ENCODE measurements around the gene CLK4. TPM values are rescaled to one million over a fixed set of nuclear protein-coding genes. Genes with fewer than 3 reads are reported as not detected.

CLK4 gene
- total RNA-seq, 1 experiment from 2014 or later = 16.0 TPM

DNA sequence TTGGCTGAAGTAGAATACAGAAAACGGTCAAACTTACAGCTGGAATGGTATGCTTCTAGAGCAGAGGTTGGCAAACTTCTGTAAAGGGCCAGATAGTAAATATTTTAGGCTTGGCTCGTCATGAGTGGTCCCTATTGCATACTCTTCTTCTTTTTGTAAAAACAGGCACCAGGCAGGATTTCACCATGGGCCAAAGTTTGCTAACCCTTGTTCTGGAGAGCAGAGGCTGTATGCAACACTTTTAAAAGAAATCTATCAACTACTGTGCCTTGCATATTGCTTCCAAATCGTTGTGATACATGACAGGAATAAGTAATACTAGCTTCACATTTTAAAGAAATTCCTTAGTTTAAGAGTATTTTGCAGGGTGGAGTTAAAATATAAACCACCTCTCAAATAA is 21.1 kb downstream of the CLK4 start:
- TF ChIP-seq, protein P1, sequence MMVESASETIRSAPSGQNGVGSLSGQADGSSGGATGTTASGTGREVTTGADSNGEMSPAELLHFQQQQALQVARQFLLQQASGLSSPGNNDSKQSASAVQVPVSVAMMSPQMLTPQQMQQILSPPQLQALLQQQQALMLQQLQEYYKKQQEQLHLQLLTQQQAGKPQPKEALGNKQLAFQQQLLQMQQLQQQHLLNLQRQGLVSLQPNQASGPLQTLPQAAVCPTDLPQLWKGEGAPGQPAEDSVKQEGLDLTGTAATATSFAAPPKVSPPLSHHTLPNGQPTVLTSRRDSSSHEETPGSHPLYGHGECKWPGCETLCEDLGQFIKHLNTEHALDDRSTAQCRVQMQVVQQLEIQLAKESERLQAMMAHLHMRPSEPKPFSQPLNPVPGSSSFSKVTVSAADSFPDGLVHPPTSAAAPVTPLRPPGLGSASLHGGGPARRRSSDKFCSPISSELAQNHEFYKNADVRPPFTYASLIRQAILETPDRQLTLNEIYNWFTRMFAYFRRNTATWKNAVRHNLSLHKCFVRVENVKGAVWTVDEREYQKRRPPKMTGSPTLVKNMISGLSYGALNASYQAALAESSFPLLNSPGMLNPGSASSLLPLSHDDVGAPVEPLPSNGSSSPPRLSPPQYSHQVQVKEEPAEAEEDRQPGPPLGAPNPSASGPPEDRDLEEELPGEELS (CRISPR knock-in tag; IDR thresholded peaks at IDR 0.05) = no peak
- no peak for TF ChIP-seq USF2 (CRISPR knock-in tag; IDR thresholded peaks at IDR 0.05)
- TF ChIP-seq NR1H2 (CRISPR knock-in tag; IDR thresholded peaks at IDR 0.05) = no peak
- TF ChIP-seq CBFB (CRISPR knock-in tag; IDR thresholded peaks at IDR 0.05; ENCODE audit: low read depth) = no peak
- no peak for TF ChIP-seq SP1 (CRISPR knock-in tag; conservative IDR thresholded peaks at IDR 0.05)
- no peak for TF ChIP-seq IRF1 (CRISPR knock-in tag; IDR thresholded peaks at IDR 0.05)
- TF ChIP-seq ZNF121 (CRISPR knock-in tag; IDR thresholded peaks at IDR 0.05) = no peak
- TF ChIP-seq FOXK1 (CRISPR knock-in tag; IDR thresholded peaks at IDR 0.05) = no peak
- TF ChIP-seq GRHL2 (CRISPR knock-in tag; IDR thresholded peaks at IDR 0.05; ENCODE audit: insufficient replicate concordance, severe bottlenecking) = no peak
- peaks cover 29% of the 10 kb centered on the region for H3K9me3 Mint-ChIP-seq
- no peak overlapping the region for H3K4me3 Mint-ChIP-seq
- CTCF ChIA-PET = interaction anchor here (0.6 to 1.2 kb wide), 2 partner anchors 322 to 1771 kb away, joined by 3 to 4 read pairs; no protein-coding TSS in a partner anchor
- POLR2A ChIA-PET = no interaction called here
- DNase-seq (ENCODE audit: low spot score) (no peak), ATAC-seq (no peak)
- H3K27me3 Mint-ChIP-seq (ENCODE audit: low read depth) = no peaks in the 10 kb centered on the region
- H3K36me3 Mint-ChIP-seq = peaks cover 71% of the 10 kb centered on the region
- H3K4me1 Mint-ChIP-seq = no peaks in the 10 kb centered on the region
- no peak overlapping the region for H3K27ac Mint-ChIP-seq

DNA sequence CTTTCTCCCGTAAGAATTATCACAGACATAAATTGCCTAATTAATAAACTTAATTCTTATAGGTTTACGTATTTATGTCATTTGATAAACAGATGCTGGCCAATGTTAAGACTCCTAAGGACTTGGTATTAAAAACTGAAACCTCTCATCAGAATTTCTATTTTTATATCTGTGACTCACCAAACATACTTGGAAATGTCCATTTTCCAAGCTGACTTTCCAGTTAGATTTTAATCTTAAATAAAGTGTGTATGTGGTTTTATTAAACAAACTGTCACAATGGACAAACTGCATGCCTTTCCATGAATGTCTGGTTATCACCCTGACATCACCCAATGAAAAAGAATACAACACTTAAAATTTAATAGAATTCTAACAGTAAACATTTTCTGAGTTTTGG is 24.1 kb downstream of the CLK4 start:
- ChIA-PET POLR2A (no interaction called here), CTCF (no interaction called here)
- no peaks in the 10 kb centered on the region for H3K27me3 Mint-ChIP-seq (ENCODE audit: low read depth)
- ATAC-seq = no peak
- TF ChIP-seq TCF7 (CRISPR knock-in tag; IDR thresholded peaks at IDR 0.05; ENCODE audit: low read depth) (no peak), ZNF232 (CRISPR knock-in tag; IDR thresholded peaks at IDR 0.05) (no peak), MAX (CRISPR knock-in tag; IDR thresholded peaks at IDR 0.05) (no peak), GRHL2 (CRISPR knock-in tag; IDR thresholded peaks at IDR 0.05; ENCODE audit: insufficient replicate concordance, severe bottlenecking) (no peak), PRRX2 (CRISPR knock-in tag; IDR thresholded peaks at IDR 0.05) (no peak), ZNF281 (CRISPR knock-in tag; IDR thresholded peaks at IDR 0.05) (no peak), ZNF138 (CRISPR knock-in tag; conservative IDR thresholded peaks at IDR 0.05) (no peak), NFE2L1 (CRISPR knock-in tag; IDR thresholded peaks at IDR 0.05) (no peak), RELA (CRISPR knock-in tag; IDR thresholded peaks at IDR 0.05; ENCODE audit: borderline replicate concordance) (no peak), ATF2 (CRISPR knock-in tag; IDR thresholded peaks at IDR 0.05; ENCODE audit: borderline replicate concordance, low read depth) (no peak), NR3C1 (CRISPR knock-in tag; conservative IDR thresholded peaks at IDR 0.05; ENCODE audit: low read depth) (no peak), FOXP1 (CRISPR knock-in tag; IDR thresholded peaks at IDR 0.05; ENCODE audit: borderline replicate concordance) (no peak), TEAD4 (CRISPR knock-in tag; IDR thresholded peaks at IDR 0.05) (no peak), USF2 (CRISPR knock-in tag; IDR thresholded peaks at IDR 0.05) (no peak), USF1 (CRISPR knock-in tag; IDR thresholded peaks at IDR 0.05) (no peak)
- TF ChIP-seq, protein P2, sequence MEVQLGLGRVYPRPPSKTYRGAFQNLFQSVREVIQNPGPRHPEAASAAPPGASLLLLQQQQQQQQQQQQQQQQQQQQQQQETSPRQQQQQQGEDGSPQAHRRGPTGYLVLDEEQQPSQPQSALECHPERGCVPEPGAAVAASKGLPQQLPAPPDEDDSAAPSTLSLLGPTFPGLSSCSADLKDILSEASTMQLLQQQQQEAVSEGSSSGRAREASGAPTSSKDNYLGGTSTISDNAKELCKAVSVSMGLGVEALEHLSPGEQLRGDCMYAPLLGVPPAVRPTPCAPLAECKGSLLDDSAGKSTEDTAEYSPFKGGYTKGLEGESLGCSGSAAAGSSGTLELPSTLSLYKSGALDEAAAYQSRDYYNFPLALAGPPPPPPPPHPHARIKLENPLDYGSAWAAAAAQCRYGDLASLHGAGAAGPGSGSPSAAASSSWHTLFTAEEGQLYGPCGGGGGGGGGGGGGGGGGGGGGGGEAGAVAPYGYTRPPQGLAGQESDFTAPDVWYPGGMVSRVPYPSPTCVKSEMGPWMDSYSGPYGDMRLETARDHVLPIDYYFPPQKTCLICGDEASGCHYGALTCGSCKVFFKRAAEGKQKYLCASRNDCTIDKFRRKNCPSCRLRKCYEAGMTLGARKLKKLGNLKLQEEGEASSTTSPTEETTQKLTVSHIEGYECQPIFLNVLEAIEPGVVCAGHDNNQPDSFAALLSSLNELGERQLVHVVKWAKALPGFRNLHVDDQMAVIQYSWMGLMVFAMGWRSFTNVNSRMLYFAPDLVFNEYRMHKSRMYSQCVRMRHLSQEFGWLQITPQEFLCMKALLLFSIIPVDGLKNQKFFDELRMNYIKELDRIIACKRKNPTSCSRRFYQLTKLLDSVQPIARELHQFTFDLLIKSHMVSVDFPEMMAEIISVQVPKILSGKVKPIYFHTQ (CRISPR knock-in tag; IDR thresholded peaks at IDR 0.05) = no peak
- H3K4me3 Mint-ChIP-seq = no peak overlapping the region
- H3K9me3 Mint-ChIP-seq = peaks cover 28% of the 10 kb centered on the region
- H3K4me1 Mint-ChIP-seq = no peaks in the 10 kb centered on the region
- DNase-seq (ENCODE audit: low spot score) = no peak
- peaks cover 69% of the 10 kb centered on the region for H3K36me3 Mint-ChIP-seq
- no peak overlapping the region for H3K27ac Mint-ChIP-seq

Data from WTC11 (cell line).